Adrenal gland (tissue), 5 donors: ENCODE data around the gene TRMT61A.
A peak's percentile ranks its signal among the peaks of the same experiment; 100 is the strongest.

Source experiments
- POLR2A ChIP-seq, 2 donors: fragments of 450-650 bp; IDR thresholded peaks; one replicate each; pipeline ENCODE4 v1.6.1; 2017; ENCODE audit warnings: antibody characterized with exemption in 2 of 2, mild to moderate bottlenecking in 2 of 2, moderate library complexity in 1 of 2
- TF ChIP-seq, protein P1 (sequence below), 6 experiments: fragments of 450-650 bp in 4 of 6; fragments of 200-600 bp in 2 of 6; sonication (generic) in 1 of 6; IDR thresholded peaks; 1 replicate in 5 of 6; 2 replicates in 1 of 6; pipeline versions ENCODE4 v1.5.1 to v1.8.0; 2016 to 2021; ENCODE audit warnings: antibody characterized with exemption in 6 of 6, mild to moderate bottlenecking in 2 of 6, moderate library complexity in 1 of 6
- donor health status: DM: no; HTN: no; CAD: no.

GRCh38 chr14:103538291-103539055 is 9.5 kb downstream of the TRMT61A start:
- TF ChIP-seq, protein P1, sequence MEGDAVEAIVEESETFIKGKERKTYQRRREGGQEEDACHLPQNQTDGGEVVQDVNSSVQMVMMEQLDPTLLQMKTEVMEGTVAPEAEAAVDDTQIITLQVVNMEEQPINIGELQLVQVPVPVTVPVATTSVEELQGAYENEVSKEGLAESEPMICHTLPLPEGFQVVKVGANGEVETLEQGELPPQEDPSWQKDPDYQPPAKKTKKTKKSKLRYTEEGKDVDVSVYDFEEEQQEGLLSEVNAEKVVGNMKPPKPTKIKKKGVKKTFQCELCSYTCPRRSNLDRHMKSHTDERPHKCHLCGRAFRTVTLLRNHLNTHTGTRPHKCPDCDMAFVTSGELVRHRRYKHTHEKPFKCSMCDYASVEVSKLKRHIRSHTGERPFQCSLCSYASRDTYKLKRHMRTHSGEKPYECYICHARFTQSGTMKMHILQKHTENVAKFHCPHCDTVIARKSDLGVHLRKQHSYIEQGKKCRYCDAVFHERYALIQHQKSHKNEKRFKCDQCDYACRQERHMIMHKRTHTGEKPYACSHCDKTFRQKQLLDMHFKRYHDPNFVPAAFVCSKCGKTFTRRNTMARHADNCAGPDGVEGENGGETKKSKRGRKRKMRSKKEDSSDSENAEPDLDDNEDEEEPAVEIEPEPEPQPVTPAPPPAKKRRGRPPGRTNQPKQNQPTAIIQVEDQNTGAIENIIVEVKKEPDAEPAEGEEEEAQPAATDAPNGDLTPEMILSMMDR (IDR thresholded peaks at IDR 0.05): no peak
- TF ChIP-seq POLR2A (IDR thresholded peaks at IDR 0.05): peak in 1 of 2 donors; percentile 65
